SK-N-SH (cell line): ENCODE data around the gene LDAH. TPM values are rescaled to one million over a fixed set of nuclear protein-coding genes. Genes with fewer than 3 reads are reported as not detected.
A peak's percentile ranks its signal among the peaks of the same experiment; 100 is the strongest.

Experiments
- CTCF ChIA-PET: fragments of 300-600, 350-600 bp; formaldehyde crosslinking; extraction: SDS; loops from one replicate; lab custom pipeline; 2021; lab: Yijun Ruan, JAX
- POLR2A ChIA-PET: fragments of 350-600 bp; sonication (Branson Sonifier 250); formaldehyde crosslinking; extraction: SDS; loops from one replicate; lab custom pipeline; 2020; ENCODE audit warnings: antibody characterized with exemption, inconsistent platforms; lab: Yijun Ruan, JAX
- DNase-seq: peaks from one replicate; pipeline ENCODE4 v3.0.0; 2012
- H2AFZ ChIP-seq: fragments of 200-600 bp; sonication (generic); 2 replicates; pipeline ENCODE4 v1.8.1; 2016; ENCODE audit warnings: antibody characterized with exemption, mild to moderate bottlenecking, low read depth
- H3F3A ChIP-seq: fragments of 200-600 bp; sonication (generic); replicated peaks from 2 replicates; pipeline ENCODE3; 2016; ENCODE audit warnings: antibody characterized with exemption, mild to moderate bottlenecking; ENCODE audit not compliant: insufficient read depth
- H3K27ac ChIP-seq, 2 experiments: fragments of 200-500 bp in 1 of 2; fragments of 200-600 bp in 1 of 2; sonication (Bioruptor generic) in 1 of 2; sonication (generic), shearing (Covaris generic) in 1 of 2; 2 replicates each; pipeline versions ENCODE4 v1.5.1 to v1.6.1; 2014 to 2016; ENCODE audit warnings: low read depth in 2 of 2, inconsistent platforms in 1 of 2, low read length in 1 of 2, mild to moderate bottlenecking in 1 of 2, mixed read lengths in 1 of 2
- H3K27me3 ChIP-seq: fragments of 200-600 bp; sonication (generic), shearing (Covaris generic); 2 replicates; pipeline ENCODE4 v1.6.1; 2016; ENCODE audit warnings: mixed run types; ENCODE audit not compliant: insufficient read depth
- H3K36me3 ChIP-seq, 2 experiments: fragments of 200-500 bp in 1 of 2; fragments of 200-600 bp in 1 of 2; sonication (Bioruptor generic) in 1 of 2; sonication (generic) in 1 of 2; replicated peaks in 1 of 2; 2 replicates each; pipeline versions ENCODE3 to v1.5.1; 2014 to 2016; ENCODE audit warnings: low read length in 1 of 2, mild to moderate bottlenecking in 1 of 2; ENCODE audit not compliant: insufficient read depth in 2 of 2, control insufficient read depth in 1 of 2
- H3K4me1 ChIP-seq, 2 experiments: fragments of 200-500 bp in 1 of 2; fragments of 200-600 bp in 1 of 2; sonication (Bioruptor generic) in 1 of 2; sonication (generic), shearing (Covaris generic) in 1 of 2; 2 replicates each; pipeline versions ENCODE4 v1.5.1 to v1.6.1; 2014 to 2016; ENCODE audit warnings: low read depth in 1 of 2, low read length in 1 of 2, mixed run types in 1 of 2; ENCODE audit not compliant: insufficient read depth in 2 of 2, control insufficient read depth in 1 of 2
- H3K4me2 ChIP-seq: fragments of 200-600 bp; sonication (generic), shearing (Covaris generic); 2 replicates; pipeline ENCODE4 v1.6.1; 2017; ENCODE audit warnings: mixed run types
- H3K4me3 ChIP-seq, 2 experiments: fragments of 200-500 bp in 1 of 2; fragments of 200-600 bp in 1 of 2; sonication (Bioruptor generic) in 1 of 2; sonication (generic), shearing (Covaris generic) in 1 of 2; 2 replicates each; pipeline versions ENCODE4 v1.5.1 to v1.8.1; 2014 to 2016; ENCODE audit warnings: low read depth in 2 of 2, inconsistent platforms in 1 of 2, low read length in 1 of 2, mild to moderate bottlenecking in 1 of 2, mixed read lengths in 1 of 2, moderate library complexity in 1 of 2
- H3K79me2 ChIP-seq: fragments of 200-600 bp; sonication (generic); 2 replicates; pipeline ENCODE4 v1.8.1; 2017; ENCODE audit warnings: mild to moderate bottlenecking; ENCODE audit not compliant: insufficient read depth
- H3K9ac ChIP-seq: fragments of 200-600 bp; sonication (generic); 2 replicates; pipeline ENCODE4 v1.6.1; 2017; ENCODE audit warnings: mixed run types
- H3K9me2 ChIP-seq: fragments of 200-600 bp; sonication (generic); 2 replicates; pipeline ENCODE4 v1.6.1; 2017; ENCODE audit warnings: mixed run types
- H3K9me3 ChIP-seq: fragments of 200-600 bp; sonication (generic); 2 replicates; pipeline ENCODE4 v1.6.1; 2017; ENCODE audit warnings: mixed run types, mild to moderate bottlenecking, moderate library complexity
- H4K20me1 ChIP-seq: fragments of 200-600 bp; sonication (generic); 2 replicates; pipeline ENCODE4 v1.6.1; 2017; ENCODE audit warnings: mild to moderate bottlenecking, mixed run types; ENCODE audit not compliant: insufficient read depth
- CHD2 ChIP-seq: fragments of 150-350 bp; IDR thresholded peaks from 2 replicates; pipeline ENCODE4 v1.6.1; 2018; ENCODE audit warnings: low read length; ENCODE audit not compliant: partially characterized antibody
- CTCF ChIP-seq: fragments of 200-600 bp; sonication (generic); IDR thresholded peaks from 2 replicates; pipeline ENCODE4 v1.6.1; 2017; ENCODE audit warnings: antibody characterized with exemption, mild to moderate bottlenecking, moderate library complexity
- ELF1 ChIP-seq: IDR thresholded peaks from 2 replicates; pipeline ENCODE4 v1.4.0; 2012
- FOSL2 ChIP-seq: IDR thresholded peaks from 2 replicates; pipeline ENCODE4 v1.4.0; 2012; ENCODE audit warnings: low read depth, mild to moderate bottlenecking, moderate library complexity, borderline replicate concordance
- FOXM1 ChIP-seq: IDR thresholded peaks from 2 replicates; pipeline ENCODE4 v1.4.0; 2012; ENCODE audit warnings: low read depth, mild to moderate bottlenecking
- GABPA ChIP-seq: IDR thresholded peaks from 2 replicates; pipeline ENCODE4 v1.4.0; 2012; ENCODE audit warnings: low read depth, mild to moderate bottlenecking
- GATA2 ChIP-seq: sonication (generic); formaldehyde crosslinking; IDR thresholded peaks from 2 replicates; pipeline ENCODE4 v1.5.0; 2020; ENCODE audit warnings: mild to moderate bottlenecking, missing genetic modification reagents
- MEF2A ChIP-seq: IDR thresholded peaks from 2 replicates; pipeline ENCODE4 v1.4.0; 2012; ENCODE audit warnings: low read depth, borderline replicate concordance
- NFIC ChIP-seq: IDR thresholded peaks from 2 replicates; pipeline ENCODE4 v1.4.0; 2012; ENCODE audit warnings: borderline replicate concordance
- POLR2AphosphoS5 ChIP-seq: IDR thresholded peaks from 2 replicates; pipeline ENCODE4 v1.6.1; 2012; ENCODE audit warnings: low read depth, low read length
- RAD21 ChIP-seq: IDR thresholded peaks from 2 replicates; pipeline ENCODE4 v1.6.1; 2012; ENCODE audit warnings: mild to moderate bottlenecking, low read length
- REST ChIP-seq: IDR thresholded peaks from 2 replicates; pipeline ENCODE4 v1.6.1; 2012; ENCODE audit warnings: mild to moderate bottlenecking, low read depth, low read length, moderate library complexity
- RFX5 ChIP-seq: IDR thresholded peaks from 2 replicates; pipeline ENCODE4 v1.6.1; 2012; ENCODE audit warnings: mild to moderate bottlenecking, improper control_type of control experiment, low read length
- SIN3A ChIP-seq: IDR thresholded peaks from 2 replicates; pipeline ENCODE4 v1.6.1; 2012; ENCODE audit warnings: low read depth, mild to moderate bottlenecking, low read length, moderate library complexity, borderline replicate concordance
- SMC3 ChIP-seq: IDR thresholded peaks from 2 replicates; pipeline ENCODE4 v1.6.1; 2012; ENCODE audit warnings: low read depth, low read length, improper control_type of control experiment
- TAF1 ChIP-seq: IDR thresholded peaks from 2 replicates; pipeline ENCODE4 v1.6.1; 2012; ENCODE audit warnings: low read depth, mild to moderate bottlenecking, low read length, moderate library complexity, borderline replicate concordance
- TCF12 ChIP-seq: IDR thresholded peaks from 2 replicates; pipeline ENCODE4 v1.4.0; 2012
- TEAD4 ChIP-seq: IDR thresholded peaks from 2 replicates; pipeline ENCODE4 v1.4.0; 2012; ENCODE audit warnings: mild to moderate bottlenecking, borderline replicate concordance; ENCODE audit not compliant: insufficient read depth
- YY1 ChIP-seq: IDR thresholded peaks from 2 replicates; pipeline ENCODE4 v1.4.0; 2012; ENCODE audit warnings: low read depth, mild to moderate bottlenecking
- WGBS: methylation state at CpG from one replicate; pipeline ENCODE4 v1.1.6; 2017; ENCODE audit warnings: low lambda C conversion rate; 5-methylcytosine and 5-hydroxymethylcytosine counted together
- polyA plus RNA-seq, 3 experiments: library from polyadenylated mRNA; depleted of rRNA; stranded (reverse); fragments of >200 nt; gene quantifications; 2 replicates each; pipeline ENCODE4 v1.2.3, GENCODE V29; 2012
- TF ChIP-seq, protein P1 (sequence below): IDR thresholded peaks from 2 replicates; pipeline ENCODE4 v1.4.0; 2012; ENCODE audit warnings: low read depth

LDAH gene
- polyA plus RNA-seq, 1 of the 3 experiments (the other 2 are of a cell fraction), result 12.7 TPM

DNA sequence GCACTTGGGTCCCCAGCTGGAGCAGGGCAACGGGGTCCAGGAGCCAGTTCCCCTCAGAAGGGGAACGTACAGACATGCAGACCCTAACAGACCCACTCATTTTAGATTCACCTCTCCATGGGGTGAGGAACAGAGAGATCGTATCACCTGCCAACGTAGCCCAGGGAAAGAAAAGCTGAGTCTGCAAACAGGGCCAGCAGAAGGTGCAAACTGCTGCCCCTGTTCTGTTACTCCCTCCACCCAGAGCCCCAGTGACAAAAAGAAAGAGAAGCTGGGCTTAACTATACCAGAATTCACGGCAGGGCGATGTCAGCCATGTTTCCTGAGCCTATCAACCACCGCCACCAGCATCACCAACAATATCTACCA lies 171.2 kb downstream of the LDAH start:
- Histone ChIP-seq H3K4me1 (peaks cover 13 to 18% of the 10 kb centered on the region in 2 experiments; a peak in 2 of 4 replicates), H3K9me3 (no peaks in the 10 kb centered on the region), H3K9ac (peak overlapping the region; percentile 83; the same call in 1 of the 2 replicates), H3K4me2 (peak overlapping the region; percentile 93), H3K9me2 (no peaks in the 10 kb centered on the region), H3F3A (no peaks in the 10 kb centered on the region), H3K27me3 (peaks cover 9% of the 10 kb centered on the region; the same call in 1 of the 2 replicates), H3K4me3 (peak overlapping the region; percentile 76 to 93; a peak in 2 of 4 replicates), H4K20me1 (no peaks in the 10 kb centered on the region), H3K36me3 (no peaks in the 10 kb centered on the region), H3K79me2 (no peaks in the 10 kb centered on the region), H3K27ac (peak overlapping the region; percentile 48 to 91; a peak in 2 of 4 replicates), H2AFZ (peak overlapping the region; percentile 99)
- DNase-seq, result no peak
- CTCF ChIA-PET, result interaction anchor here (0.6 to 10.9 kb wide), 66 partner anchors 10 to 513 kb away, joined by 3 to 156 read pairs (median 5); partner anchors contain the start of genes GDF7 and RHOB
- POLR2A ChIA-PET, result interaction anchor here (1.0 to 5.9 kb wide), 6 partner anchors 9 to 302 kb away, joined by 3 to 40 read pairs (median 4); partner anchors contain the start of genes LDAH and RHOB
- WGBS, result 81% methylated on average over 7 of the region's 7 CpGs
- no peak for TF ChIP-seq FOXM1
- TF ChIP-seq GABPA, result no peak
- TF ChIP-seq CTCF, result no peak
- no peak for TF ChIP-seq YY1
- TF ChIP-seq, protein P1, sequence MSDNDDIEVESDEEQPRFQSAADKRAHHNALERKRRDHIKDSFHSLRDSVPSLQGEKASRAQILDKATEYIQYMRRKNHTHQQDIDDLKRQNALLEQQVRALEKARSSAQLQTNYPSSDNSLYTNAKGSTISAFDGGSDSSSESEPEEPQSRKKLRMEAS, result no peak
- TF ChIP-seq POLR2AphosphoS5, result no peak
- TF ChIP-seq TAF1, result no peak
- no peak for TF ChIP-seq SMC3
- TF ChIP-seq TCF12, result no peak
- no peak for TF ChIP-seq NFIC
- TF ChIP-seq REST, result no peak
- no peak for TF ChIP-seq SIN3A
- no peak for TF ChIP-seq FOSL2
- no peak for TF ChIP-seq RAD21
- TF ChIP-seq TEAD4, result no peak
- TF ChIP-seq ELF1, result no peak
- no peak for TF ChIP-seq GATA2
- no peak for TF ChIP-seq MEF2A
- no peak for TF ChIP-seq CHD2
- no peak for TF ChIP-seq RFX5
